GM21529 (cell line): ENCODE data around the gene SERPIND1.

ENCODE experiments used
- ATAC-seq: cut with Tn5 transposase; IDR thresholded peaks from one replicate; pipeline ENCODE4 v1.9.1; 2021; ENCODE audit not compliant: unreplicated experiment

SERPIND1 gene

GRCh38 chr22:20792221-20792965 is 18.5 kb downstream of the SERPIND1 start:
- ATAC-seq: no peak

GRCh38 chr22:20792966-20793728 is 19.2 kb downstream of the SERPIND1 start:
- no peak for ATAC-seq

GRCh38 chr22:20793748-20794649 is 20.1 kb downstream of the SERPIND1 start:
- no peak for ATAC-seq

- no peak for ATAC-seq
Observed at GRCh38 chr22:20794650-20795413, 20.9 kb downstream of the SERPIND1 start.

GRCh38 chr22:20796731-20797130 is 22.8 kb downstream of the SERPIND1 start:
- no peak for ATAC-seq

GRCh38 chr22:20798218-20798617 is 24.3 kb downstream of the SERPIND1 start:
- no peak for ATAC-seq

- no peak for ATAC-seq
Observed at GRCh38 chr22:20798974-20799373, 25.1 kb downstream of the SERPIND1 start.

- ATAC-seq: no peak
Observed at GRCh38 chr22:20799449-20799848, 25.5 kb downstream of the SERPIND1 start.

GRCh38 chr22:20802452-20802851 is 28.5 kb downstream of the SERPIND1 start:
- no peak for ATAC-seq

- no peak for ATAC-seq
Observed at GRCh38 chr22:20802922-20803553, 29.1 kb downstream of the SERPIND1 start.

GRCh38 chr22:20803696-20804324 is 29.9 kb downstream of the SERPIND1 start:
- no peak for ATAC-seq

GRCh38 chr22:20804650-20805049 is 30.7 kb downstream of the SERPIND1 start:
- no peak for ATAC-seq

- ATAC-seq: no peak
Observed at GRCh38 chr22:20805972-20806471, 32.1 kb downstream of the SERPIND1 start.

- no peak for ATAC-seq
Observed at GRCh38 chr22:20807315-20807752, 33.4 kb downstream of the SERPIND1 start.

- ATAC-seq: no peak
Observed at GRCh38 chr22:20808844-20809243, 34.9 kb downstream of the SERPIND1 start.

GRCh38 chr22:20809538-20810185 is 35.7 kb downstream of the SERPIND1 start:
- ATAC-seq: no peak

- no peak for ATAC-seq
Observed at GRCh38 chr22:20810645-20811044, 36.7 kb downstream of the SERPIND1 start.

GRCh38 chr22:20811171-20811570 is 37.3 kb downstream of the SERPIND1 start:
- ATAC-seq: no peak
